Measurements from ENCODE around the gene DCLK1.

DNA sequence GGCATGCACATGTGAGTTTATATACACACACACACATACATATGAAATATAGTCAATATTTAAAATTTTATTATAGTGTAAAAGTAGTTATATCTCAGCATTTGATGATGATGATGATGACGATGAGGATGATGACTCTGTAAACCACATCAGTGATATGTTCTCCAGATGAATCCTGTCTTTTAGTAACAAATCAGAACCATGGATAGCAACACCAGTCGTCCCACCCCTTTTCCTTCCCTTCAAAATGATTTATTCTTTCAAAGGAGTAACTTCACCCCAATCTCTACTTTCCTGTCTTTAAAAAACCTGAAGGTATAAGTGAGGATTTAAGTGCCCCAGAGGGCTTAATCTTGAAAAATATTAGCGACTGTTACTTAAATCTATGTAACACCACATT lies 74.1 kb downstream of the DCLK1 start:
- TF ChIP-seq, protein P1, sequence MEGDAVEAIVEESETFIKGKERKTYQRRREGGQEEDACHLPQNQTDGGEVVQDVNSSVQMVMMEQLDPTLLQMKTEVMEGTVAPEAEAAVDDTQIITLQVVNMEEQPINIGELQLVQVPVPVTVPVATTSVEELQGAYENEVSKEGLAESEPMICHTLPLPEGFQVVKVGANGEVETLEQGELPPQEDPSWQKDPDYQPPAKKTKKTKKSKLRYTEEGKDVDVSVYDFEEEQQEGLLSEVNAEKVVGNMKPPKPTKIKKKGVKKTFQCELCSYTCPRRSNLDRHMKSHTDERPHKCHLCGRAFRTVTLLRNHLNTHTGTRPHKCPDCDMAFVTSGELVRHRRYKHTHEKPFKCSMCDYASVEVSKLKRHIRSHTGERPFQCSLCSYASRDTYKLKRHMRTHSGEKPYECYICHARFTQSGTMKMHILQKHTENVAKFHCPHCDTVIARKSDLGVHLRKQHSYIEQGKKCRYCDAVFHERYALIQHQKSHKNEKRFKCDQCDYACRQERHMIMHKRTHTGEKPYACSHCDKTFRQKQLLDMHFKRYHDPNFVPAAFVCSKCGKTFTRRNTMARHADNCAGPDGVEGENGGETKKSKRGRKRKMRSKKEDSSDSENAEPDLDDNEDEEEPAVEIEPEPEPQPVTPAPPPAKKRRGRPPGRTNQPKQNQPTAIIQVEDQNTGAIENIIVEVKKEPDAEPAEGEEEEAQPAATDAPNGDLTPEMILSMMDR (IDR thresholded peaks at IDR 0.05) = no peak
- TF ChIP-seq POLR2A (IDR thresholded peaks at IDR 0.05) = no peak

Data from esophagus squamous epithelium (tissue), 4 donors.